CD4-positive, alpha-beta T cell treated with Interleukin-21 for 1 hour (primary cell): ENCODE results near the gene PRKAR1B.
"Not testable (repeated sequence)": the region's sequence is repeated elsewhere in the genome, so short reads cannot be mapped to it uniquely, and the experiment has no call there.

Source experiments
- DNase-seq: peaks from one replicate; pipeline ENCODE4 v3.0.0-alpha.2; 2020

Gene PRKAR1B

GRCh38 chr7:618539-619367 lies 108.3 kb downstream of the PRKAR1B start:
- DNase-seq = peak; percentile 85

- peak; percentile 45 for DNase-seq
Observed at GRCh38 chr7:617614-618538, 109.2 kb downstream of the PRKAR1B start.

- DNase-seq = no peak
Observed at GRCh38 chr7:613442-614140, 113.5 kb downstream of the PRKAR1B start.

GRCh38 chr7:611837-612236 lies 115.2 kb downstream of the PRKAR1B start:
- not testable (repeated sequence) for DNase-seq

- DNase-seq = no peak
Observed at GRCh38 chr7:611281-611810, 115.7 kb downstream of the PRKAR1B start.

- peak; percentile 58 for DNase-seq
Observed at GRCh38 chr7:610531-611280, 116.4 kb downstream of the PRKAR1B start.

- no peak for DNase-seq
Observed at GRCh38 chr7:610141-610530, 116.9 kb downstream of the PRKAR1B start.

GRCh38 chr7:609365-609764 lies 117.7 kb downstream of the PRKAR1B start:
- DNase-seq = peak; percentile 35

- DNase-seq = no peak
Observed at GRCh38 chr7:608954-609353, 118.1 kb downstream of the PRKAR1B start.

- DNase-seq = no peak
Observed at GRCh38 chr7:608361-608760, 118.7 kb downstream of the PRKAR1B start.

- DNase-seq = peak; percentile 58
Observed at GRCh38 chr7:607938-608337, 119.1 kb downstream of the PRKAR1B start.

GRCh38 chr7:605661-606450 lies 121.2 kb downstream of the PRKAR1B start:
- no peak for DNase-seq

- DNase-seq = peak; percentile 63
Observed at GRCh38 chr7:604884-605531, 122.1 kb downstream of the PRKAR1B start.

- DNase-seq = peak; percentile 96
Observed at GRCh38 chr7:604001-604883, 122.8 kb downstream of the PRKAR1B start.

- DNase-seq = peak; percentile 82
Observed at GRCh38 chr7:603152-603951, 123.7 kb downstream of the PRKAR1B start.

- peak; percentile 63 for DNase-seq
Observed at GRCh38 chr7:602341-603141, 124.5 kb downstream of the PRKAR1B start.

GRCh38 chr7:601595-602340 lies 125.3 kb downstream of the PRKAR1B start:
- DNase-seq = peak; percentile 91
